KOPT-K1 (cell line): ENCODE results near the gene DPH1.

Experiments used
- H3K27ac ChIP-seq: fragments of 200-600 bp; sonication (generic); 2 replicates; pipeline ENCODE4 v1.5.1; 2016; ENCODE audit warnings: antibody characterized with exemption, mild to moderate bottlenecking, low read depth, low read length; ENCODE audit not compliant: poor library complexity, severe bottlenecking
- H3K36me3 ChIP-seq: fragments of 200-600 bp; sonication (generic); 2 replicates; pipeline ENCODE4 v1.5.1; 2017; ENCODE audit warnings: antibody characterized with exemption, mild to moderate bottlenecking, low read length, moderate library complexity; ENCODE audit not compliant: insufficient read depth
- H3K9me3 ChIP-seq: fragments of 200-600 bp; sonication (generic); 2 replicates; pipeline ENCODE4 v1.5.1; 2017; ENCODE audit warnings: antibody characterized with exemption, low read length, mild to moderate bottlenecking; ENCODE audit not compliant: insufficient read depth, poor library complexity, severe bottlenecking

The DPH1 gene

DNA sequence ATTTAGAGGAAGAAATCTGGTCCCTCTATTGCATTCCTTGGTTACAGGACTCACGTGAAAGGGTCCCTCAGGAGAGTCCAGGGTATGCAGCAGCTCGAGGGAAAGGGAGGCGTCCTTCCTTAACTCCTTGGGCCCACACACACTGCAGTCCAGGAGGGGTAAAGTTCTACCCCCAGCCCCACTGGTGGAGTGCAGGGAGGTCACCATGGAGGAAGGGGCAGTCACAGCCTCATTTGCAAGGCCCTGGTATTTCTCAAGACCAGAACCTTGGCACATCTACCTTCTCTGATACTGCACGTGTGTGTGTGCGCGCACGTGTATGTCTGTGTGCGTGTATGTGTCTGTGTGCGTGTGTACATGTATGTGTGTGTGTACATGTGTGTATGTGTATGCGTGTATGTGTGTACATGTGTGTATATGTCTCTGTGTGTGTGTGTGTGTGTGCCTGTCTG lies 36.0 kb downstream of the DPH1 start:
- Histone ChIP-seq H3K36me3 (peaks cover 70% of the 10 kb centered on the region), H3K27ac (peak overlapping the region; percentile 93), H3K9me3 (no peaks in the 10 kb centered on the region)

DNA sequence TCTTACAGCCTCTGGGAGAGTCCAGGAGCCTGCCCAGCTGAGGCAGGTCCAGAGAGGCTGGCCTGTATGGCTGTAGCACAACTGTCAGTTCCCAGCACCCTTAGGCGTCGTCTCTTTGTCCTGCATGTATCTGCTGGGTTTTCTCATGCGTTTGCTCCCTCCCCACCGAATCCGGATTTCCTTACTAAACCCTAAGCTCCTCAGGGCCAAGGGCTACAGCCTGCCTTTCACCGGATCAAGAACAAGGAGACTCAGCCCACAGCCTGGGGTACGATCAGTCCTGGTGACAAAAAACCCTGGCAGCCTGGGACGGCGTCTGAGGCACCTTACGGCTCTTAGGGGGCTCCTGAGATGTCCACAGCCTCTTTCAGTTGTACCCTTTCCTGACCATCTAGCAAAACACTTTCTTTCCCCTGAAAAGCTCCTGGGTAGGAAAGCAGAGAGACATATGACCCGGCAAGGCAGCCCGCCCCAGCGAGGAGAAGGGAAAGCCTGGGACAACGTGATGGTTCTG lies 37.2 kb downstream of the DPH1 start:
- H3K36me3 ChIP-seq = peaks cover 70% of the 10 kb centered on the region
- peak overlapping the region; percentile 93 for H3K27ac ChIP-seq
- H3K9me3 ChIP-seq = no peaks in the 10 kb centered on the region

DNA sequence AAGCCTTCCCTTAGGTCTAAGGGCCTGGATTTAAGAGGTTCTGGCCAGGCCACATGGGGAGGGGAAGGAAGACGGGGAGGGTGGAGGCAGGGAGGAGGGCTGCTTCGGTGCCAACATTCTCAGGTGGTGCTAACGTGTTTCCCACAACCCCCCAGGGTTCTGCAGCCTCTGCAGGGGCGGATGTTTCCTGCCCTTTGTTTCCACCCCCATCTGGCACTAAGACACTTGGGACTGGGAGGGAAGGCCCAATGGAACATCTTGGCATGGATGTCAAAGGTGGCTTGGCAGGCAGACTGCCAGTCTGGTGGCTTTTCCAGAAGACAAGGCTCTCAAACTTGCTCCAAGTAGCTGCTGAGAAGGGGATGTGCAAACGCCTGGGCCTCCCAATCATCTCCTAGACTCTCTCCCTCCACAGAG lies 37.7 kb downstream of the DPH1 start:
- peak overlapping the region; percentile 93 for H3K27ac ChIP-seq
- peaks cover 70% of the 10 kb centered on the region for H3K36me3 ChIP-seq

DNA sequence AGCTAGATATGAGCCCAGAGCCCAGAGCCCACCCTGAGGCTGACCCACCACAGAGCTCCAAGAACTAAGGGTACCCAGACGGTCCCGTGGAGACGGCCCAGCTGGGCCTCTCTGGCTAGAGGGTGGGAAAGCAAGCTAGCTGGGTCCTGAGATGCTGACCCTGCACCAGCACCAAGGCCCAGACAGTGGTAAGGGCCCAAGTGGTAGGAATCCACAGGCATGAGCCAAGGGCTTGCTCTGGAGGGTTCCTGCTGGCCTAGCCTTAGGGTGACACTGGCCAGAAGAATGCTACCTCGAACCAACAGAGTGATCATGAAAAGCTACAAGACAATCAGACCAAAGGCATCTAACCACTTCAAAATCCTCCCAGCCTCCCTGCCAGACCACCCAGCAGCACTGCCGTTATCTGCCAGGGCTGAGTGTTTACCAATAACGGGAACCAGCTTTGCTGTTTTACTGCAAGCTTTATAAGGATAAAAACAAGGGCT lies 38.1 kb downstream of the DPH1 start:
- Histone ChIP-seq H3K27ac (peak overlapping the region; percentile 93), H3K36me3 (peaks cover 69% of the 10 kb centered on the region), H3K9me3 (no peaks in the 10 kb centered on the region)

More for the DNA sequence above, 37.7 kb downstream of the DPH1 start:
- H3K9me3 ChIP-seq = no peaks in the 10 kb centered on the region

DNA sequence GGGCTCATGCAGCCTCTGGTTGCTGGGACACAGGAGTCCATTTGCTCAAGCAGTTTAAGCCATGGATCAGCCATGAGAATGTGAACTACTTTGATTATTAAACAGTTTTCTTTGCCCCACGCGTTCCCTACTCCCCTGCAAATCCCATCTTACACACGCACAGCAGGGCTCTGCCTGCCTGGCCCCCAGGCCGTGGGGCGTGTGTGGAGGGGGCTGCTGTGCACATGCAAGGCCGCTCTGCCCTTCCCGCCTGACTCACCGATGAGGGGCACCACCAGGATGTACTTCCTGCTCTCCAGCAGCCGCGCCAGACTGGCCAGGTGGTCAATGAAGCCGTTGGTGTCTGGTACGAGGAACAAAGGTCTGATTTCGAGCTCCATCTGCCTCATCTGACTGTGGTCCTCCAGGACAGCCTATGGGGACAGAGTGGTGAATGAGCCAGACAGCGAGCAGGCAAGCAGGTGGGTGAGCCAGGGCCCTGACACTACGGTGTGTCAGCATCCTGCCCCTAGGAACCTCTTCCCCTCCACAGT lies 38.6 kb downstream of the DPH1 start:
- Histone ChIP-seq H3K27ac (peak overlapping the region; percentile 93), H3K36me3 (peaks cover 64% of the 10 kb centered on the region), H3K9me3 (no peaks in the 10 kb centered on the region)

DNA sequence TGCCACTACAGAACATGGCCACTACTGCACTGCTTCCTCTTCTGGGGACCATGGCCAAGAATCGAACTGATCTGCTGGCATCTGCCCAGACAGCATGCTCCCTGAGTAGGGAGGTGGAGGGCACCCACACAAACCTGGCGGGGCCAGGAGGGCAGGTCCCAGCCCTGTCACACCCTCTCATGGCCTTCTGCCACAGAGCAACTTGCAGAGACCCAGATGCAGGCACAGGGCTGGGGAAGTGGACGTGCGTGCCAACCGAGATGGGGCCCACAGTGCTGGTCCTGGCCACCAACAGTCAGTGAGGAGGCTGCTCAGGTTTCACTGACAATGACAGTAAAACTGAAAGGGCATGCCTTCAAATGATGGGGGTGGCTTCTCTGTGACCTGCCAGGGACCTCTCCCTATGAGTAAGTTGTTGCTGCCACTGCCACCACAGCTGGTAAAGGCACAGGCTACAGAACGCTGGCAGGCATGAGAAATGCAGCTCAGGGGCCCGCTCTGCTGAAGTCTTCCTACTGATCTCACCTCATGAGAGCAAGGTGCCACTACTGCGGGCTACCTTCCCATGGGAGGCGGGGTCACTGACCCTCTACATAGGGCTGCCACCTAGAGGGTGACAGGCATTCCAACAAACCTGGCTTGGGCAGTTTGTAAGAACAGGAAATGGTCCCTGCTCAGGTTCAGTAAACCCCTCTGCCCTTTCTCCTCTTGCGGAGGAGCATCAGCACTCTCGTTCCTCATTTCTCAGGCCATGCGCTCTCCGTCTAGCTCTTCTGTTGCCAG lies 40.5 kb downstream of the DPH1 start:
- H3K9me3 ChIP-seq = no peaks in the 10 kb centered on the region
- peak overlapping the region; percentile 93 for H3K27ac ChIP-seq
- H3K36me3 ChIP-seq = peaks cover 54% of the 10 kb centered on the region

DNA sequence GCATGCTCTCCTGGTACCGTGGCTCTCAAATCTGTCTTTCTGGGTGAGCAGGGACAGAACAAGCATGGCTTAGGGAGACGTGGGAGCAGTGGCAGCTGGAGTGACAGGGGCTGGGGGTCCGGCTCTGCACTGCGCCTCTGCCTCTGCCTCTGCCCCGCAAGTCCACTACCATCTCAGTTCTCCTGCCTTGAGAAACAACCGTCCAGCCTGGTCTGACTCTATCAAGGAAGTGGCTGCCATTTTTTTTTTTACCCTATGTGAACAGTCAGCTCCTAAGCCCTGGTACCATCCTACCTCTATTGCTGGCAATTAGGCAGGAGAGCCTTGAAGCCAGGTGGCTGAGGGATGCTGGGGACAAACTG lies 41.1 kb downstream of the DPH1 start:
- Histone ChIP-seq H3K27ac (peak overlapping the region; percentile 93), H3K9me3 (no peaks in the 10 kb centered on the region), H3K36me3 (peaks cover 53% of the 10 kb centered on the region)

DNA sequence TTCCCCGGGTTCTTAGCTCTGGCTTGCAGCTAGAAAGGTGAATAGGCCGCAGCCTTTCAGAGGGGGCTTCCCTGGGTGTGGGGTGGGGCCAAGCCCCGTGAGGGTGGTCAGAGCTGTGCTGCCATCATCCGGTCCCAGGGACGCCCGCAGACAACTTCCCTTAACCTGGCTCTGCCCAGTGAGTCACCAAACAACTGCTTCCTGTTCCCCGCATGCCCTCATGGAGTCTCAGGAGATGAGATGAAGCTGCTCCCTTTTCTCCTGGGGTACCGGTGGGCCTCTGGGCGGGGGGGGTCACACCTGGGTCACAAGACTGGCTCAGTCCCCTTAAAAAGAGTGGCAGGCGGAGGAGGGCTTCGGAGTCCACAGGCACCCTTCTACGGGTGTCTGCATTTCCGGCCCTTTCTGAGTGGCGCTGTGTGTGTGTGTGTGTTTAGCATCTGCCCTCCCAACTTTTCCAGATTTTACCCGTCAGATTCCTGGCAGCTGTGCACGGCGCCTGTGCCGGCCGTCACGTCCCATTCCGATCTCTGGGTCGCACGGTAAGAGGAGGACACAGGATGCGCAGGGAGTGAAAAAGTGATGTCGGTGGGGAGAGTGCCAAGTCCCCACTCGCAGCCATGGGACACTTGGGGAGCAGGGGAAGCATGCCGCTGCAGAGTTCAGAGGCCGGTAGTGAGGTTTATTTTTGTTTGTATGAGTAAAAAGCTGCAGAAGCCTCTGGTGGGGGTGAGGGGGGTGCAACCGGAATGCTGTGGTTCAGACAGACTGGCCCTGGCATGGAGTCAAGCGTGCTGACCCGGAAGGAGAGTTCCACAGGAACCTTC lies 41.7 kb downstream of the DPH1 start:
- Histone ChIP-seq H3K36me3 (peaks cover 53% of the 10 kb centered on the region), H3K27ac (peak overlapping the region; percentile 93), H3K9me3 (no peaks in the 10 kb centered on the region)

DNA sequence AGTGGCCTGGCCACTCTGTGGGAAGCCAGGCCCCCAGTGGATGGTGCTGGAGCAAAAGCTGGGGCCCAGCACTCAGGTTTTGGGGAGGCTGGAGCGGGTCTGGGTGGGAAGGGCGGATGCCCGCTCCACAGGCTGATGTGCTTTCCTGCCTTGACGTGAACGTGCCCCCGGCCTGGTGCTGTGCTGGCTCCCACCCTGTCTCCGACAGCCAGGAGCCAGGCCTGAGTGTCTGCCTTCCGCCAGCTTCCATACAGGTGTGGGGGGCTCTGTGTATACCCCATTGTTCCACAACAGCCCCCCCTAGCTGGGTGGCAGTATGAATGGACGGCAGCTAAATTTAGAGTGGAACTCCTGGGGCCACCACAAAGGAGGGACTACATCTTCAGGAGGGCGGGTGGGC lies 45.0 kb downstream of the DPH1 start:
- H3K36me3 ChIP-seq = peaks cover 77% of the 10 kb centered on the region
- no peak overlapping the region for H3K27ac ChIP-seq

DNA sequence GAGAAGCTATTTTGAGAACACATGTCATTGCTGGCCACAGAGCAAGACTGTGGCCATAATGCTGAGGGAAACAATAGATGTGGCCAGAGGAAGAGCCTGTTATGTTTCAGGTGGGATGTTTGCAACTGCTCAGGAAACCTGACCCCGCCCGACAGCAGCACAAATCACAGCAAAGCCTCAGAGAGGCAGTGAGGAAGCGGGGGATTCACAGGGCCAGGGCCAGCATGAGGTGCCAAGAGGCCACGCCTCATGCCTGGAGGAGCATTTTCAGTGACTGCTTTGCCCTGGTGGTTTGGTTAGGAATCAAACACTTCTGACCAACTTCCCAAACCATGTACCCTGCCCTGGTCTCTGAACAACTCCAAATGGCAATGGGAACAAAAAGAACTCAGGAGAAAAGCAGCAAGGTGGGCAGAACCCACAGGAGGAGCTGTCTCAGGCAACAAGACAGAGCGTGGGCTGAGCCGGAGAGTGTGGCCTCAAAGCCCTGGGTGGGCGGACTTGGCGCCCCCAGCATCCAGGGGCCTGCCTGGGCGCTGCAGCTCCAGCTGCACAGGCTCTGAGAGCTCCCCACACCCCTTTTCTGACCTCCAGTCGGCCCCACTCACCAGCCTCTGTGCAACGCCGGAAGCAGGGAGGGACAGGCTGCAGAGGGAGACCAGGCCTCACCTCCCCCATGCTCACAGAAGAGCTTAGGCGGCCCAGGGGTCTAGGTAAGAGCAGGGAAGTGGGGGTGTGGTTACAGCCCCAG lies 45.6 kb downstream of the DPH1 start:
- Histone ChIP-seq H3K9me3 (no peaks in the 10 kb centered on the region), H3K36me3 (peaks cover 82% of the 10 kb centered on the region), H3K27ac (peak overlapping the region; percentile 29)

More for the DNA sequence above, 45.0 kb downstream of the DPH1 start:
- H3K9me3 ChIP-seq = no peaks in the 10 kb centered on the region

DNA sequence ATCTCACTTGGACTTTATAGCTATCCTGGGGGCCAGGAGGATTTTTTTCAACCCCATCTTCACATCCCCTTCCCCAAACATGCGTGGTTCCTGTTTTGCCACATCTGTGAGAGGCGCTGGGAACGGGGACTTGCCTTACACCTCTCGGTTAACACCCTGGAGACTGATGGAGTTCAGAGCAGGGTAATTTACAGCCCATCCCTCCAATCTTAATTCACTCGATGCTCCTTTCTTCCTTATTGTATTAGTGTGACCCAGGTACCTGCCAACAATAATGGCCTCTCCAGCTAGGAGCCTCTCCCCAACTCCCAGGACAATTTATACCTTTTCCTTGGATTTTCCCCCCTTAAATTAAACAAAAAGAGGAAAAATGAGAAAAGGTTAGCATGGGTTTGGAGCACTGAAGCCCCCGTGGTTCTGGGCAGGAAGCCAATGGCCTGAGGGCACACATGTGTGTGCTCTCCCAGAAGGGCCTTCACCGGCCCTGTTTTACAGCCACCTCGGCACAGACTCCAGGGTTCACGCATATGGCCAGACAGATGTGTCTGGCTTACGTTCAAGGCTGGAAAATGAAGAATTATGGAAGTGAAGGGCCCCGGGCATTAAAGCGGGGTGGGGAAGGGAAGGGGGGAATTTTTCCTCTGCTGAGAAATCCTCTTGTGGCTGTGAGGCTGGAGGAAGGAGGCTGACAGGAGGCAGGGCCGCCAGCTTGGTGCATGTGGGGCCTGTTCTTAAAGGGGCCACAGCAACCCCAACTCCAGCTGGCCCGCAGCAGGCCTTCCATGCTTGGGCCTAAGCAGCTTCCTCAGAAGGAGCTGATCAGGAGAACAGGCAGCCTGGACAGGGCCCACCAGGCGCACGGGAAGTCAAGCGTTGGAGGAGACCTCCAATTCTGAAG lies 46.4 kb downstream of the DPH1 start:
- peaks cover 82% of the 10 kb centered on the region for H3K36me3 ChIP-seq
- H3K27ac ChIP-seq = peak overlapping the region; percentile 29
- H3K9me3 ChIP-seq = no peaks in the 10 kb centered on the region

DNA sequence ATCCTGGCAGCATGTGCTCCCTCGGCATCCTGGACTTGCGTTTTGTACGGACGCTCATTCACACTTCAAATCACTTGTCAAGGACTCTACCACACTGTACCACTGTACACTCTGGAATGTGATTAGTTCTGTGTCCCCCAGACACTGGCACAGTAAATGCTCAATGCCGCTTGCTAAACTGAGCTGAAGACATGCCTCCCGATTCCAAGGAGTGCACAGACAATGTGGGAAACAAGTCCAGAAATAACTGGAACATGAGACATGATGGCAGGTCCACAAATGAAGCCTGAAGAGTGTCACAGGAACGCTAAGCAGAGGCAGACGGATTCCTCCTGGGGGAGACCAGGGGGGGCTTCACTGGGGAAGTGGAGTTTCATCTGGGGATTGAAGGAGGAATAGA lies 47.1 kb downstream of the DPH1 start:
- no peaks in the 10 kb centered on the region for H3K9me3 ChIP-seq
- H3K27ac ChIP-seq = no peak overlapping the region
- H3K36me3 ChIP-seq = peaks cover 82% of the 10 kb centered on the region

DNA sequence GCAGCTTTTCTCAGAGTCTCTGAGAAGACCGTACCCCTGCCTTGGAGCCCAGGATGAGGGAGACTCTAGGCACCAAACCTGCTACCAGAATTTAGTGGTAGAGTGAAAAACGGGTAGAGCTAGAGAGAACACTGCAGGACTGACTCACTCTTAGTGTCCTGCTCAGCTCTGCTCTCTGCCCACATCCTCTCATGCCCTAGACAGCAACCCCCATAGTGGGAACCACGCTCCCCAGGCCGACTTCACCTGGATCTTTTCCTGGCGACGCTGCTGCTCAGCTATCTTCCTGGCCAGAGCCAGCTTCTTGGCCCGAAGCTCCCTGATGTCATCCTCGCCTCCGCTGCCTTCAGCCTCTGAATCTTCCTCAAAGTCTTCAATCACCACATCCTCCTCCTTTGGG lies 51.6 kb downstream of the DPH1 start:
- Histone ChIP-seq H3K36me3 (peaks cover 91% of the 10 kb centered on the region), H3K9me3 (no peaks in the 10 kb centered on the region), H3K27ac (peak overlapping the region; percentile 13)
